DND-41 (cell line): ENCODE measurements around the gene PTBP3.

Experiments
- ATAC-seq: fragments of 200-7000 bp; cut with Tn5 transposase; 3 replicates; pipeline ENCODE4 v1.9.1; 2021; ENCODE audit warnings: low read depth; ENCODE audit not compliant: insufficient read depth
- DNase-seq: peaks from one replicate; pipeline ENCODE4 v3.0.0-alpha.2; 2020
- H2AFZ ChIP-seq: 2 replicates; pipeline ENCODE4 v1.6.0; 2012; ENCODE audit warnings: low read depth, low read length
- H3K27ac ChIP-seq: 2 replicates; pipeline ENCODE4 v1.5.1; 2012; ENCODE audit warnings: low read length, inconsistent platforms
- H3K27me3 ChIP-seq: fragments of 200-600 bp; sonication (generic); 2 replicates; pipeline ENCODE4 v1.6.0; 2012; ENCODE audit warnings: low read length, mild to moderate bottlenecking, inconsistent platforms; ENCODE audit not compliant: insufficient read depth, poor library complexity
- H3K36me3 ChIP-seq: 2 replicates; pipeline ENCODE4 v1.5.1; 2012; ENCODE audit warnings: low read length, inconsistent platforms; ENCODE audit not compliant: insufficient read depth
- H3K4me1 ChIP-seq: 2 replicates; pipeline ENCODE4 v1.5.1; 2012; ENCODE audit warnings: mild to moderate bottlenecking, low read length; ENCODE audit not compliant: insufficient read depth
- H3K4me2 ChIP-seq: 2 replicates; pipeline ENCODE4 v1.6.0; 2012; ENCODE audit warnings: mild to moderate bottlenecking, moderate library complexity, low read length, inconsistent platforms; ENCODE audit not compliant: insufficient read depth
- H3K4me3 ChIP-seq, 2 experiments: fragments of 200-600 bp in 1 of 2; shearing (Covaris generic) in 1 of 2; 2 replicates each; pipeline ENCODE4 v1.5.1; 2012 to 2016; ENCODE audit warnings: inconsistent platforms in 2 of 2, low read length in 2 of 2, mild to moderate bottlenecking in 2 of 2, low read depth in 1 of 2, moderate library complexity in 1 of 2
- H3K79me2 ChIP-seq: 2 replicates; pipeline ENCODE4 v1.6.0; 2012; ENCODE audit warnings: low read length, inconsistent platforms; ENCODE audit not compliant: insufficient read depth
- H3K9ac ChIP-seq: 2 replicates; pipeline ENCODE4 v1.6.0; 2012; ENCODE audit warnings: low read depth, mild to moderate bottlenecking, inconsistent platforms, low read length, moderate library complexity
- H3K9me3 ChIP-seq: 2 replicates; pipeline ENCODE4 v1.5.1; 2012; ENCODE audit warnings: low read length, moderate library complexity, mild to moderate bottlenecking, inconsistent platforms; ENCODE audit not compliant: insufficient read depth, severe bottlenecking
- H4K20me1 ChIP-seq: 2 replicates; pipeline ENCODE4 v1.6.0; 2012; ENCODE audit warnings: low read length; ENCODE audit not compliant: insufficient read depth
- EZH2 ChIP-seq: IDR thresholded peaks from 3 replicates; pipeline ENCODE4 v1.6.1; 2012; ENCODE audit warnings: borderline replicate concordance, low read depth, mild to moderate bottlenecking, moderate library complexity, low read length, inconsistent platforms; ENCODE audit not compliant: severe bottlenecking
- TF ChIP-seq, protein P1 (sequence below): IDR thresholded peaks from 2 replicates; pipeline ENCODE4 v1.5.1; 2012; ENCODE audit warnings: borderline replicate concordance, low read length, moderate library complexity, mild to moderate bottlenecking; ENCODE audit not compliant: poor library complexity, severe bottlenecking; ENCODE audit errors: extremely low read depth

Gene PTBP3

DNA sequence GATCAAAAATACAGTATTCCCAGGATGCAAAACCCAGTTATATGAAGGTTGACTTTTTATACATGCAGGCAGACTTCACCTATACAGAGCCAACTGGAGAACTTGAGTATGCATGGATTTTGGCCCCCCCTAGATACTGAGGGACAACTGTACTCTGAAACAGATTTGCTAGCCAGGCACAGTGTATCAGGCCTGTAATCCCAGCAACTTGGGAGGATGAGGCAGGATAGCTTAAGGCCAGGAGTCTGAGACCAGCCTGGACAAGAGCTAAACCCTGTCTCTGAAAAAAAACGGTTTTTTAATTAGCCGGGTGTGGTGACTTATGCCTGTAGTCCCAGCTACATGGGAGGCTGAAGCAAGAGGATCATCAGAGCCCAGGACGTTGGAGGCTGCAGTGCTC is 21.9 kb downstream of the PTBP3 start:
- no peak overlapping the region for H3K4me2 ChIP-seq
- TF ChIP-seq, protein P1, sequence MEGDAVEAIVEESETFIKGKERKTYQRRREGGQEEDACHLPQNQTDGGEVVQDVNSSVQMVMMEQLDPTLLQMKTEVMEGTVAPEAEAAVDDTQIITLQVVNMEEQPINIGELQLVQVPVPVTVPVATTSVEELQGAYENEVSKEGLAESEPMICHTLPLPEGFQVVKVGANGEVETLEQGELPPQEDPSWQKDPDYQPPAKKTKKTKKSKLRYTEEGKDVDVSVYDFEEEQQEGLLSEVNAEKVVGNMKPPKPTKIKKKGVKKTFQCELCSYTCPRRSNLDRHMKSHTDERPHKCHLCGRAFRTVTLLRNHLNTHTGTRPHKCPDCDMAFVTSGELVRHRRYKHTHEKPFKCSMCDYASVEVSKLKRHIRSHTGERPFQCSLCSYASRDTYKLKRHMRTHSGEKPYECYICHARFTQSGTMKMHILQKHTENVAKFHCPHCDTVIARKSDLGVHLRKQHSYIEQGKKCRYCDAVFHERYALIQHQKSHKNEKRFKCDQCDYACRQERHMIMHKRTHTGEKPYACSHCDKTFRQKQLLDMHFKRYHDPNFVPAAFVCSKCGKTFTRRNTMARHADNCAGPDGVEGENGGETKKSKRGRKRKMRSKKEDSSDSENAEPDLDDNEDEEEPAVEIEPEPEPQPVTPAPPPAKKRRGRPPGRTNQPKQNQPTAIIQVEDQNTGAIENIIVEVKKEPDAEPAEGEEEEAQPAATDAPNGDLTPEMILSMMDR: no peak
- no peak for TF ChIP-seq EZH2
- no peaks in the 10 kb centered on the region for H3K36me3 ChIP-seq
- no peak for ATAC-seq
- no peaks in the 10 kb centered on the region for H3K27me3 ChIP-seq
- no peak overlapping the region for H3K9ac ChIP-seq
- peaks cover 56% of the 10 kb centered on the region for H4K20me1 ChIP-seq
- H3K79me2 ChIP-seq: peaks cover 97% of the 10 kb centered on the region
- no peak overlapping the region for H3K27ac ChIP-seq
- DNase-seq: no peak
- no peak overlapping the region for H3K4me3 ChIP-seq
- H2AFZ ChIP-seq: no peak overlapping the region
- H3K4me1 ChIP-seq: peaks cover 10% of the 10 kb centered on the region
- no peaks in the 10 kb centered on the region for H3K9me3 ChIP-seq

DNA sequence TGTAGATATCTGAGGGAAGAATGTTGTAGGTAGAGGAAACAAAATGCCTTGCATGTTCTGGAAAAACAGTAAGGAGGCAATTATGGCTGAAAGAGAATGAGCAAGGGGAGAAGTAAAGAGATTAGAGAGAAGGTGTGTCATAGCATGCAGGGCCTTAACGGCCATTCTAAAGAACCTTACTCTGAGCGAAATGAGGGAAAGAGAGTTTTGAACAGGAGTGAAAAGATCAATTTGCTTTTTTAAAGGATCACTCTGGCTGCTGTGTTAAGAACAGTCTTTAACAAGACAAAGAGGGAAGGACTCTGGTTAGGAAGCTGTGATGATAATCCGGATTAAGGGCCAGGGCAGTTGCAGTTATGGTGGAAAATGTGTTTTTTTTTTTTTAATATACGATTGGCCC is 22.6 kb downstream of the PTBP3 start:
- H3K27me3 ChIP-seq: no peaks in the 10 kb centered on the region
- TF ChIP-seq, protein P1: no peak
- TF ChIP-seq EZH2: no peak
- no peak overlapping the region for H2AFZ ChIP-seq
- no peaks in the 10 kb centered on the region for H3K36me3 ChIP-seq
- peaks cover 50% of the 10 kb centered on the region for H4K20me1 ChIP-seq
- no peaks in the 10 kb centered on the region for H3K9me3 ChIP-seq
- H3K79me2 ChIP-seq: peaks cover 96% of the 10 kb centered on the region
- no peak overlapping the region for H3K4me3 ChIP-seq
- DNase-seq: no peak
- H3K27ac ChIP-seq: no peak overlapping the region
- H3K9ac ChIP-seq: no peak overlapping the region
- peaks cover 4% of the 10 kb centered on the region for H3K4me1 ChIP-seq
- no peak for ATAC-seq
- H3K4me2 ChIP-seq: no peak overlapping the region

DNA sequence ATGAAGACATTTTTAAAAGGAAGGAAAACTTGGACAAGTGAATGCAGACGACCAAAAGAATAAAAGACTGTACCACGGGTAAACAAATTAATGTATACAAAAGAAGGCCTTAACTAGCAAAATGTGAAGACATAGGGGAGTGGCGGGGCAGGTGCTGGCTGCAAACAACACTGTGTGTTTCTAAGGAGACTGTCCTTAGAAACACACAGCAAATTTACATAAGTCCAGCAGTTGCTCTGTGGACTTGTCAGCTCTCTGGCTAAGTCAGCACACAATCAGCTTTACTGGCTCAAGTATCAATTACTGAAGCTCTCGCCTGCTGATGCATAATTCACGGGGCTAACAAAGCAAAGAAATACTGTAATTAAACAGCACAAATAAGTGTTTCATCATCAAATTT is 24.8 kb downstream of the PTBP3 start:
- H3K4me1 ChIP-seq: no peaks in the 10 kb centered on the region
- no peaks in the 10 kb centered on the region for H3K36me3 ChIP-seq
- no peak overlapping the region for H3K4me2 ChIP-seq
- no peaks in the 10 kb centered on the region for H3K9me3 ChIP-seq
- H3K9ac ChIP-seq: no peak overlapping the region
- no peak overlapping the region for H3K4me3 ChIP-seq
- TF ChIP-seq EZH2: no peak
- TF ChIP-seq, protein P1: no peak
- peaks cover 95% of the 10 kb centered on the region for H3K79me2 ChIP-seq
- DNase-seq (no peak), ATAC-seq (no peak)
- no peak overlapping the region for H2AFZ ChIP-seq
- no peaks in the 10 kb centered on the region for H3K27me3 ChIP-seq
- no peak overlapping the region for H3K27ac ChIP-seq
- H4K20me1 ChIP-seq: peaks cover 47% of the 10 kb centered on the region

DNA sequence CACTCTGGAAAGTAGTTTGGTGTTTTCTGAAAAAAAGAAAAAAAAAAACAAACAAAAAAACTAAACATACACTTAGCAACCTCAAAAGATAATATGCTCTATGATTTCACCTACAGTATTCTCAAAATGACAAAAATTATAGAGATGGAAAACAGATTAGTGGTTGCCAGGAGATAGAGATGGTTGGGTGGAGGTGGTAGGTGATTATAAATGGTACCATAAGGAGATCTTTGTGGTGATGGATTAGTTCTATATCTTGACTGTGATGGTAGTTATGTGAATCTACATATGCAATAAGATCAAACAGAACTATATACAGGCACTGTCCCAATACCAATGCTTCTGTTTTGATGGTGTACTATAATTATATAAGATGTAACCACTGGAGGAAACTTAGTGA is 32.0 kb downstream of the PTBP3 start:
- Histone ChIP-seq H2AFZ (no peak overlapping the region), H3K36me3 (no peaks in the 10 kb centered on the region), H3K4me3 (no peak overlapping the region), H3K9me3 (no peaks in the 10 kb centered on the region), H3K27me3 (no peaks in the 10 kb centered on the region), H3K27ac (no peak overlapping the region), H3K4me2 (no peak overlapping the region), H4K20me1 (peaks cover 25% of the 10 kb centered on the region), H3K9ac (no peak overlapping the region), H3K4me1 (no peaks in the 10 kb centered on the region), H3K79me2 (peaks cover 97% of the 10 kb centered on the region)
- ATAC-seq: no peak
- TF ChIP-seq, protein P1: no peak
- TF ChIP-seq EZH2: no peak
- DNase-seq: no peak
